Stomach (tissue), 19 donors: ENCODE measurements around the gene CYP4X1. TPM values are rescaled to one million over a fixed set of nuclear protein-coding genes. Genes with fewer than 3 reads are reported as not detected.
"Not testable (repeated sequence)": the region's sequence is repeated elsewhere in the genome, so short reads cannot be mapped to it uniquely, and the experiment has no call there.

Source experiments
- DNase-seq, 2 donors: peaks; one replicate each; pipeline versions ENCODE4 v3.0.0 to v3.0.0-alpha.2; 2013 to 2019
- H3K27ac ChIP-seq, 5 donors: fragments of 200-600 bp in 4 of 5; sonication (generic) in 4 of 5; one replicate each; pipeline ENCODE4 v1.5.1; 2013 to 2019; ENCODE audit warnings: mild to moderate bottlenecking in 1 of 5, moderate library complexity in 1 of 5
- H3K27me3 ChIP-seq, 3 donors: fragments of 200-600 bp; sonication (generic); one replicate each; pipeline ENCODE4 v1.5.1; 2017 to 2019; ENCODE audit warnings: mixed run types in 1 of 3
- H3K36me3 ChIP-seq, 4 donors: fragments of 200-600 bp; sonication (generic); 1 replicate in 3 of 4; 2 replicates in 1 of 4; pipeline ENCODE4 v1.5.1; 2016 to 2019
- H3K4me1 ChIP-seq, 4 donors: fragments of 200-600 bp; sonication (generic); one replicate each; pipeline ENCODE4 v1.5.1; 2016 to 2019
- H3K4me3 ChIP-seq, 4 donors: fragments of 200-600 bp; sonication (generic) in 3 of 4; one replicate each; pipeline ENCODE4 v1.5.1; 2016 to 2019; ENCODE audit warnings: mild to moderate bottlenecking in 1 of 4
- H3K9me3 ChIP-seq, 4 donors: fragments of 200-600 bp; sonication (generic); one replicate each; pipeline ENCODE4 v1.5.1; 2016 to 2019
- CTCF ChIP-seq, 7 experiments: fragments of 450-650 bp in 4 of 7; fragments of 200-600 bp in 3 of 7; sonication (generic) in 3 of 7; IDR thresholded peaks; one replicate each; pipeline ENCODE4 v1.5.1; 2016 to 2019; ENCODE audit warnings: antibody characterized with exemption in 7 of 7, control low read depth in 2 of 7, mild to moderate bottlenecking in 1 of 7
- EP300 ChIP-seq: sonication (generic); formaldehyde crosslinking; IDR thresholded peaks from one replicate; pipeline ENCODE4 v1.6.1; 2017; ENCODE audit warnings: antibody characterized with exemption
- POLR2A ChIP-seq, 4 donors: fragments of 450-650 bp; IDR thresholded peaks; one replicate each; pipeline ENCODE4 v1.6.1; 2016; ENCODE audit warnings: antibody characterized with exemption in 4 of 4, control low read depth in 2 of 4, mild to moderate bottlenecking in 1 of 4, moderate library complexity in 1 of 4
- POLR2AphosphoS5 ChIP-seq, 3 donors: sonication (generic); formaldehyde crosslinking; IDR thresholded peaks; one replicate each; pipeline ENCODE4 v1.6.1; 2016; ENCODE audit warnings: antibody characterized with exemption in 3 of 3
- WGBS, 5 donors: extraction: QIAGEN DNeasy Blood & Tissue Kit in 3 of 5; methylation state at CpG; one replicate each; pipeline versions ENCODE4 v1.1.5 to v1.1.7; 2013 to 2018; 5-methylcytosine and 5-hydroxymethylcytosine counted together
- intact Hi-C: fragments of 100-400 bp; cut with DNase I; formaldehyde crosslinking; loops from one replicate; pipeline ENCODE4 v1.15.1; 2023; ENCODE audit warnings: low total_unique reads
- long read RNA-seq, 10 donors: transcript quantifications; one replicate each; lab custom pipeline, GENCODE V29; 2026
- polyA plus RNA-seq, 3 donors: library from polyadenylated mRNA; stranded (reverse); fragments of 200-250 nt; gene quantifications; one replicate each; pipeline ENCODE4 v1.2.3, GENCODE V29; 2013
- total RNA-seq, 5 donors: library from RNA; depleted of rRNA; stranded (reverse); fragments of >200 nt; gene quantifications; one replicate each; pipeline versions ENCODE4 v1.1.0 to v1.2.3, GENCODE V29; 2014 to 2016
- donor health status: healthy with polysubstance abuse.
- donor health status: Bipolar disorder and iron deficiency.
- donor health status: healthy.

CYP4X1 gene
- total RNA-seq (10 to 100 TPM in 3 of 5 donors, under 1 TPM in 2; 0.29 to 16.5 (median 10.6) TPM), polyA plus RNA-seq (10 to 100 TPM; 10.9 to 28.3 (median 12.8) TPM)
- long read RNA-seq, donor 1 = 0 reads
- long read RNA-seq, donor 2, partial matches to known transcripts = 0 of 1 reads
- long read RNA-seq, donor 2, other reads (novel, unspliced or antisense) = 0 of 1 reads
- long read RNA-seq, donor 3 = 0 reads
- long read RNA-seq, donor 4 = 0 reads
- long read RNA-seq, donor 5 = 0 reads
- long read RNA-seq, donor 6 = 0 reads
- long read RNA-seq, donor 7 = 0 reads
- long read RNA-seq, donor 8 = 0 reads
- long read RNA-seq, donor 9 = 0 reads
- long read RNA-seq, donor 10 = 0 reads

- Histone ChIP-seq H3K4me3 (peak within 1 kb of the TSS; percentile 42 to 57 (median 48)), H3K36me3 (no peaks in the 10 kb centered on the region), H3K4me1 (peaks cover 5 to 21% (median 13%) of the 10 kb centered on the region in 4 donors), H3K27me3 (peaks cover 0 to 17% (median 8%) of the 10 kb centered on the region in 3 donors), H3K27ac (peak within 1 kb of the TSS; percentile 76 to 92 (median 83)), H3K9me3 (no peaks in the 10 kb centered on the region)
- no peak for TF ChIP-seq CTCF (IDR thresholded peaks at IDR 0.05)
- TF ChIP-seq EP300 = no peak
- TF ChIP-seq POLR2A (IDR thresholded peaks at IDR 0.05) = peak in 1 of 4 donors; percentile 41
- TF ChIP-seq POLR2AphosphoS5 (IDR thresholded peaks at IDR 0.05) = peak in 1 of 3 donors; percentile 70
- peak; percentile 67 to 70 for DNase-seq
- intact Hi-C loops = no loop called here
- WGBS, 5 donors = 2 to 7% (median 4%) methylated on average over 12 to 49 of the region's 49 CpGs
These were observed at the start of gene CYP4X1 for GRCh38 chr1:47023268-47024140. Gene CYP4X1 (plus strand): TSS chr1:47023669. CDS start chr1:47023818, 149 bp downstream.

GRCh38 chr1:46983166-46983829 lies 40.2 kb upstream of the CYP4X1 start:
- Histone ChIP-seq H3K36me3 (no peaks in the 10 kb centered on the region), H3K9me3 (peaks cover 0 to 8% (median 4%) of the 10 kb centered on the region in 4 donors), H3K4me3 (no peak overlapping the region), H3K4me1 (no peaks in the 10 kb centered on the region), H3K27me3 (peaks cover 0 to 13% (median 0%) of the 10 kb centered on the region in 3 donors), H3K27ac (no peak overlapping the region)
- TF ChIP-seq POLR2AphosphoS5 (IDR thresholded peaks at IDR 0.05) (no peak), EP300 (no peak), CTCF (IDR thresholded peaks at IDR 0.05) (no peak)
- intact Hi-C loops = no loop called here
- no peak for DNase-seq
- WGBS, 5 donors = 56 to 71% (median 66%) methylated on average over 7 of the region's 7 CpGs

- TF ChIP-seq POLR2AphosphoS5 (IDR thresholded peaks at IDR 0.05) = no peak
- TF ChIP-seq EP300 = no peak
- no peak for TF ChIP-seq CTCF (IDR thresholded peaks at IDR 0.05)
- no peak for TF ChIP-seq POLR2A (IDR thresholded peaks at IDR 0.05)
- H3K36me3 ChIP-seq = no peaks in the 10 kb centered on the region
- intact Hi-C loops = no loop called here
- peaks cover 0 to 13% (median 0%) of the 10 kb centered on the region in 3 donors for H3K27me3 ChIP-seq
- 31 to 55% (median 39%) methylated on average over 3 of the region's 3 CpGs for WGBS, 5 donors
- DNase-seq = no peak
- no peak overlapping the region for H3K27ac ChIP-seq
- H3K4me3 ChIP-seq = no peak overlapping the region
- peaks cover 0 to 8% (median 4%) of the 10 kb centered on the region in 4 donors for H3K9me3 ChIP-seq
- no peaks in the 10 kb centered on the region for H3K4me1 ChIP-seq
These were observed 39.5 kb upstream of the CYP4X1 start for GRCh38 chr1:46983830-46984586.

GRCh38 chr1:46990541-46990940 lies 32.9 kb upstream of the CYP4X1 start:
- DNase-seq, H3K27me3 ChIP-seq, H3K27ac ChIP-seq, H3K4me3 ChIP-seq, H3K4me1 ChIP-seq, H3K9me3 ChIP-seq, H3K36me3 ChIP-seq, intact Hi-C loops: not testable (repeated sequence)
- 74 to 84% (median 80%) methylated on average over 2 of the region's 2 CpGs for WGBS, 5 donors
